Mesendoderm (in vitro differentiated cells): Measurements from ENCODE around the gene MTERF4.

Source experiments
- DNase-seq: peaks from one replicate; pipeline ENCODE4 v3.0.0; 2013
- H2AK5ac ChIP-seq: 2 replicates; pipeline ENCODE4 v1.6.1; 2013; ENCODE audit warnings: low read length, inconsistent platforms
- H2BK120ac ChIP-seq: 2 replicates; pipeline ENCODE4 v1.6.1; 2013; ENCODE audit warnings: low read depth, mild to moderate bottlenecking, low read length, moderate library complexity, mixed read lengths
- H2BK15ac ChIP-seq: replicated peaks from 2 replicates; pipeline ENCODE4 v1.6.1; 2013; ENCODE audit warnings: low read depth, mild to moderate bottlenecking, moderate library complexity
- H2BK5ac ChIP-seq: 2 replicates; pipeline ENCODE4 v1.6.1; 2013; ENCODE audit warnings: low read length, inconsistent platforms
- H3K18ac ChIP-seq: 2 replicates; pipeline ENCODE4 v1.6.1; 2013; ENCODE audit warnings: mild to moderate bottlenecking, low read length, mixed read lengths
- H3K23ac ChIP-seq: one replicate; pipeline ENCODE4 v1.6.1; 2013; ENCODE audit warnings: low read length
- H3K27ac ChIP-seq: 2 replicates; pipeline ENCODE4 v1.5.1; 2013; ENCODE audit warnings: low read depth, mild to moderate bottlenecking, inconsistent platforms, low read length, moderate library complexity
- H3K27me3 ChIP-seq: 2 replicates; pipeline ENCODE4 v1.6.1; 2013; ENCODE audit warnings: low read length, control low read depth, mild to moderate bottlenecking, inconsistent platforms; ENCODE audit not compliant: insufficient read depth, poor library complexity
- H3K36me3 ChIP-seq: 2 replicates; pipeline ENCODE4 v1.6.1; 2013; ENCODE audit warnings: low read length, inconsistent platforms; ENCODE audit not compliant: control insufficient read depth, insufficient read depth
- H3K4ac ChIP-seq: one replicate; pipeline ENCODE4 v1.6.1; 2013; ENCODE audit warnings: low read depth, mild to moderate bottlenecking, low read length, moderate library complexity
- H3K4me1 ChIP-seq: 2 replicates; pipeline ENCODE4 v1.6.1; 2013; ENCODE audit warnings: low read depth, low read length, inconsistent platforms; ENCODE audit not compliant: control insufficient read depth
- H3K4me2 ChIP-seq: 2 replicates; pipeline ENCODE4 v1.6.1; 2013; ENCODE audit warnings: low read length
- H3K4me3 ChIP-seq: 2 replicates; pipeline ENCODE4 v1.5.1; 2013; ENCODE audit warnings: mild to moderate bottlenecking, low read length
- H3K56ac ChIP-seq: one replicate; pipeline ENCODE4 v1.6.1; 2013; ENCODE audit warnings: low read length
- H3K79me1 ChIP-seq: 2 replicates; pipeline ENCODE4 v1.6.1; 2013; ENCODE audit warnings: low read length, inconsistent platforms
- H3K79me2 ChIP-seq: 2 replicates; pipeline ENCODE4 v1.6.1; 2013; ENCODE audit warnings: mild to moderate bottlenecking, low read length; ENCODE audit not compliant: control insufficient read depth, insufficient read depth
- H3K9ac ChIP-seq: 2 replicates; pipeline ENCODE4 v1.6.1; 2013; ENCODE audit warnings: low read length, inconsistent platforms
- H4K5ac ChIP-seq: one replicate; pipeline ENCODE4 v1.6.1; 2013; ENCODE audit warnings: low read length
- H4K8ac ChIP-seq: one replicate; pipeline ENCODE4 v1.6.1; 2013; ENCODE audit warnings: low read depth, mild to moderate bottlenecking, control low read depth, low read length, moderate library complexity
- WGBS: extraction: QIAGEN DNeasy Blood & Tissue Kit; methylation state at CpG from one replicate; pipeline ENCODE4 v1.1.7; 2013; ENCODE audit warnings: low lambda C conversion rate, missing lambda C conversion rate; ENCODE audit not compliant: insufficient coverage; ENCODE audit errors: extremely low coverage; 5-methylcytosine and 5-hydroxymethylcytosine counted together

MTERF4 gene

GRCh38 chr2:241132538-241133435 lies 30.7 kb upstream of the MTERF4 start:
- Histone ChIP-seq H4K8ac (no peak overlapping the region), H3K79me1 (no peaks in the 10 kb centered on the region), H3K18ac (no peak overlapping the region), H3K23ac (no peak overlapping the region), H3K4ac (no peak overlapping the region), H3K36me3 (peaks cover 3% of the 10 kb centered on the region), H2AK5ac (no peak overlapping the region), H3K27ac (no peak overlapping the region), H2BK15ac (no peak overlapping the region), H3K4me2 (no peak overlapping the region), H4K5ac (no peak overlapping the region), H3K27me3 (no peaks in the 10 kb centered on the region), H3K56ac (no peak overlapping the region), H3K9ac (no peak overlapping the region), H3K4me1 (no peaks in the 10 kb centered on the region), H3K4me3 (no peak overlapping the region), H2BK120ac (no peak overlapping the region), H2BK5ac (no peak overlapping the region), H3K79me2 (no peaks in the 10 kb centered on the region)
- no peak for DNase-seq
- WGBS, result no CpG with 5 or more reads among the region's 14 CpGs

- H3K36me3 ChIP-seq, result peaks cover 4% of the 10 kb centered on the region
- no peak overlapping the region for H3K56ac ChIP-seq
- H3K4me2 ChIP-seq, result no peak overlapping the region
- no peak overlapping the region for H3K23ac ChIP-seq
- no peak overlapping the region for H2BK120ac ChIP-seq
- no peaks in the 10 kb centered on the region for H3K4me1 ChIP-seq
- WGBS, result no CpG with 5 or more reads among the region's 7 CpGs
- no peaks in the 10 kb centered on the region for H3K79me2 ChIP-seq
- H2BK5ac ChIP-seq, result no peak overlapping the region
- H3K27ac ChIP-seq, result no peak overlapping the region
- no peak overlapping the region for H3K4ac ChIP-seq
- H2BK15ac ChIP-seq, result no peak overlapping the region
- H3K79me1 ChIP-seq, result no peaks in the 10 kb centered on the region
- no peak overlapping the region for H2AK5ac ChIP-seq
- no peak overlapping the region for H3K18ac ChIP-seq
- no peak overlapping the region for H3K9ac ChIP-seq
- H4K8ac ChIP-seq, result no peak overlapping the region
- DNase-seq, result no peak
- no peaks in the 10 kb centered on the region for H3K27me3 ChIP-seq
- no peak overlapping the region for H3K4me3 ChIP-seq
- no peak overlapping the region for H4K5ac ChIP-seq
Measured at GRCh38 chr2:241131531-241131930, 29.4 kb upstream of the MTERF4 start.

DNA sequence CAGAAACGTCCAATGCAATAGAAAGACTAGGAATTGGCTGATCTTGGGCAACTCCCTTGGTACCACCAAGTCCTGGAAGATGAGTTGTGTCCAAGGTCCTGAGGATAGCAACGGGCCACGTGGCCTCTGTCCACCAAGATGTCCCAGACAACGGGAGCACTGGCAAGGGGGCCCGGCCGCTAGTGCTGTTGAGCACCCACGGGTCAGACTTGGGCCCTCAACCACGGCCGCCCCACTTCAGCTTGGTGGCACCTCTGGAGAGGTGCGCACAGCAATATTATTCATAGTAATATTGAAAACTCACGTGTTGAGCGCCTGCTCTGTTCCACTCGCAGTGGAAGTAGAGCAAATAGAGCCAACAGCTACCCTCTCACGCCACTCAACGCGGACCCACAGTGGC lies 28.2 kb upstream of the MTERF4 start:
- Histone ChIP-seq H4K5ac (no peak overlapping the region), H4K8ac (no peak overlapping the region), H3K4me1 (no peaks in the 10 kb centered on the region), H2BK120ac (no peak overlapping the region), H3K18ac (no peak overlapping the region), H3K9ac (no peak overlapping the region), H3K56ac (no peak overlapping the region), H3K4me3 (no peak overlapping the region), H3K79me1 (no peaks in the 10 kb centered on the region), H3K79me2 (no peaks in the 10 kb centered on the region), H3K36me3 (peaks cover 3% of the 10 kb centered on the region), H3K4me2 (no peak overlapping the region), H2AK5ac (no peak overlapping the region), H3K27me3 (no peaks in the 10 kb centered on the region), H3K27ac (no peak overlapping the region), H3K23ac (no peak overlapping the region), H2BK15ac (no peak overlapping the region), H2BK5ac (no peak overlapping the region), H3K4ac (no peak overlapping the region)
- no peak for DNase-seq
- no CpG with 5 or more reads among the region's 16 CpGs for WGBS

DNA sequence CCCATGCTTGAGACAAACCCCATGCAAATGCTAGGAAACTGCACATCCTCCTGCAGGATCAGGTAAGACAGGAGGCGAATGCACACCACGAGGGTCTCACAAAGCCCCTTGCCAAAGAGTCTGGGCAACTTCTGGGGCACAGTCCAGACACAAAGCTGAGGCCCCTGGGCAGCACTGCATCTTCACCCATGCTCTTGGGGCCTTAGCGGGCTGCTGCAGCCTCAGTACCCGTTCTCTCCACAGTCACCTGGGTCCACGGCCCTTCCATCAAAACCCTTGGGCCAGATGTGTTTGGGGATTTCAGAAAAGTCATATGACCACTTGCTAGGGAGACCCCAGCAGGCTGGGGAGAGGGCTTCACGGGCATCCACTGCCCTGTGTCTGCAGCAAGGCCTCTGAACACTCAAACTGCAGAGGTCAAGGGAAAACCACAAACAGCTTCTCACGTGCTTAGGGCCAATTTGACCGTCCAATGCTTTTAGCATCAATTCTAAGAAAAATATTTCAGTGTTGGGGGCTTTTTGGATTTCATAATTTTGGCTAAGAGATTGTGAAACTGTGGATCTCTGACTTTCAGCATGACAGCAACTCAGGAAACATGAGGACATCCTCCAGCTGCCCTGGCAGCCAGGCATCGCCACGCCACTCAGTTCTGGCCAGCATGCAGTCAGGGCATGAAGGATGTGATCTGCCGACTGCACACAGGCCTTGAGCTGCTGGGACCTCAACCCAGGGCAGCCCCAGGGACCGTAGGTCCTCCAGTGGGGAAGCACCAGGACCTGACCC lies 27.2 kb upstream of the MTERF4 start:
- H3K27me3 ChIP-seq, result no peaks in the 10 kb centered on the region
- H3K18ac ChIP-seq, result no peak overlapping the region
- H4K8ac ChIP-seq, result no peak overlapping the region
- H3K36me3 ChIP-seq, result peaks cover 1% of the 10 kb centered on the region
- H3K4me3 ChIP-seq, result no peak overlapping the region
- no peak overlapping the region for H3K4me2 ChIP-seq
- H2AK5ac ChIP-seq, result no peak overlapping the region
- no peak overlapping the region for H2BK15ac ChIP-seq
- H2BK120ac ChIP-seq, result no peak overlapping the region
- H3K27ac ChIP-seq, result no peak overlapping the region
- H3K23ac ChIP-seq, result no peak overlapping the region
- no peaks in the 10 kb centered on the region for H3K79me1 ChIP-seq
- no peaks in the 10 kb centered on the region for H3K4me1 ChIP-seq
- no peaks in the 10 kb centered on the region for H3K79me2 ChIP-seq
- no CpG with 5 or more reads among the region's 12 CpGs for WGBS
- H3K9ac ChIP-seq, result no peak overlapping the region
- H2BK5ac ChIP-seq, result no peak overlapping the region
- H4K5ac ChIP-seq, result no peak overlapping the region
- H3K56ac ChIP-seq, result no peak overlapping the region
- no peak overlapping the region for H3K4ac ChIP-seq
- no peak for DNase-seq

- no peak overlapping the region for H3K56ac ChIP-seq
- DNase-seq, result no peak
- H3K9ac ChIP-seq, result no peak overlapping the region
- H3K4me2 ChIP-seq, result no peak overlapping the region
- H3K27ac ChIP-seq, result no peak overlapping the region
- H3K79me2 ChIP-seq, result no peaks in the 10 kb centered on the region
- no peaks in the 10 kb centered on the region for H3K27me3 ChIP-seq
- no peak overlapping the region for H3K18ac ChIP-seq
- no peak overlapping the region for H4K8ac ChIP-seq
- no peak overlapping the region for H2BK15ac ChIP-seq
- H3K36me3 ChIP-seq, result peaks cover 1% of the 10 kb centered on the region
- H4K5ac ChIP-seq, result no peak overlapping the region
- H3K23ac ChIP-seq, result no peak overlapping the region
- no peak overlapping the region for H2AK5ac ChIP-seq
- H3K4me1 ChIP-seq, result no peaks in the 10 kb centered on the region
- H2BK5ac ChIP-seq, result no peak overlapping the region
- no CpG with 5 or more reads among the region's 8 CpGs for WGBS
- H3K79me1 ChIP-seq, result no peaks in the 10 kb centered on the region
- H3K4ac ChIP-seq, result no peak overlapping the region
- H3K4me3 ChIP-seq, result no peak overlapping the region
- H2BK120ac ChIP-seq, result no peak overlapping the region
Measured at GRCh38 chr2:241128266-241128665, 26.2 kb upstream of the MTERF4 start.
